Activated T-helper 9 cell treated with anti-CD3 and anti-CD28 coated beads, Interleukin-2, amount 50 U/mL, for 16 hours (primary cell): Measurements from ENCODE around the gene PLA2G4B.

Experiments used
- DNase-seq: peaks from one replicate; pipeline ENCODE4 v3.0.0-alpha.2; 2020; ENCODE audit warnings: low read depth

The PLA2G4B gene

GRCh38 chr15:41838400-41838897 lies at the start of gene PLA2G4B:
TSS of gene PLA2G4B (plus strand) at chr15:41838847. CDS start at chr15:41838914, 67 bp downstream.
- no peak for DNase-seq

DNA sequence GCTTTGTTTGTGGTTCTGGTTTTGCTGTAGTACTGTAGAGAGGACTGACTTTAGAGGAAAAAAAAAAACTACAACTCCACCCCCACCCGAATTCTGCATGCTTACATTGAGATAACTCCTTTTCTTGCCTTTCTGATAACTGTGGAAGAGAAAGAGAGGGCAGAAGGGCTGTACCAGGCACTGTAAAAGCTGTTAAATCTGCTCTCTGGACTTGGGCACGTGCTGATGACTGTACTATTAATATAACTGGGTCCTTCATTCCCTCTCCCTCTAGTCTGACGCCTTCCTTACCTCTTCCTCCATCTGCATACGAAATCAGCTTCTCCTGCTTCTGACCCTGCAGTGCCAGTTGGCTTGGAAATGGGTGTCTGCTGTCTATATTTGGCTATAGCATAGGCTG lies 49.4 kb upstream of the PLA2G4B start:
- DNase-seq = no peak

GRCh38 chr15:41789662-41790061 lies 49.0 kb upstream of the PLA2G4B start:
- DNase-seq = no peak

DNA sequence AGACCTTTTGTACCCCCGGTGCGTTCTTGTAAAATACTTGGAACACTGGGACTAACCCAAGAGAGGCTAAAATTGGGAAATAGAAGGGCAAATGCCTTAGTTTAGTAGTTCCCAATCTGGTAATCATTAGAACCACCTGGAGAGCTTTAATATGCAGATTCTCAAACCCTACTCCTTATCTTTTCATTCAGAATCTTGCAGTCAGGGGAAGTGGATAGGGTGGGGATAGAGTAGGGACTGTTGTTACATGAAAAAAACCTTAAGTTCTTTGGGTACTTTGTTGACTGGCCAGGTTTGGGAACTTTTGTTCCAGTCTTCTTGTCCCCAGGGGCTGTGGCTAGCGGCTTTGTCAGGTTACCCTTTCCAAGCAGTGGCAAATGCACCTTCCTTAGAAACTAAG lies 48.5 kb upstream of the PLA2G4B start:
- DNase-seq = no peak

GRCh38 chr15:41790756-41791546 lies 47.7 kb upstream of the PLA2G4B start:
- no peak for DNase-seq

DNA sequence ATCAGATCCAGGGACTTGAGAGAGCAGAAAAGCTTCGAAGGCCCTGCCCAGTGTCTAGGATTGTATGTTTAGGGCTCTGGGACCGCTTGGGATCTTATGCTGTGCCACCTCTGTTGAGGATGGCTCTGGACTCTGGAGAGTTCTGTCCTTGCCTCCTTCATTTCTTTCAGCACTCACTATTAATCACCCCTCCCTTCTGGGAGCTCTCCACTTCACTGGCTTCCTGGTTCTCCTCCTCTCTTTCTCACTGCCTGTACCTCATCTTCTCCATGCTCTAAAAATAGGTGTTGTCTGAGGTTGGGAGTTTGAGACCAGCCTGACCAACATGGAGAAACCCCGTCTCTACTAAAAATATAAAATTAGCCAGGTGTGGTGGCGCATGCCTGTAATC lies 47.1 kb upstream of the PLA2G4B start:
- DNase-seq = no peak

GRCh38 chr15:41792000-41792637 lies 46.5 kb upstream of the PLA2G4B start:
- DNase-seq = no peak

DNA sequence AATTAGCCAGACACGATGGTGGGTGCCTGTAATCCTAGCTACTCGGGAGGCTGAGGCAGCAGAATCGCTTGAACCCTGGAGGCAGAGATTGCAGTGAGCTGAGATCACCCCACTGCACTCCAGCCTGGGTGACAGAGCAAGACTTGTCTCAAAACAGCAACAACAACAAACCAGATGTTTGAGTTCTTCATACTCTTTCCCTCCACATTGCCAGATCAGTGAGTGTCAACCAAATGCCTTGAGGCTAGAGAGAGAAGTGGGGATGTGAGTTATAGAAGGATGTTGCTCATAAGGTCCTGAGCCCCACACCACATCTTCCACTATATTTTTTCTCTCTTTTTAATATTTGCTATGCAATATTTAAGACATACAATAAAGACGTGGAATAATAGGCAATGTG lies 44.6 kb upstream of the PLA2G4B start:
- DNase-seq = no peak

DNA sequence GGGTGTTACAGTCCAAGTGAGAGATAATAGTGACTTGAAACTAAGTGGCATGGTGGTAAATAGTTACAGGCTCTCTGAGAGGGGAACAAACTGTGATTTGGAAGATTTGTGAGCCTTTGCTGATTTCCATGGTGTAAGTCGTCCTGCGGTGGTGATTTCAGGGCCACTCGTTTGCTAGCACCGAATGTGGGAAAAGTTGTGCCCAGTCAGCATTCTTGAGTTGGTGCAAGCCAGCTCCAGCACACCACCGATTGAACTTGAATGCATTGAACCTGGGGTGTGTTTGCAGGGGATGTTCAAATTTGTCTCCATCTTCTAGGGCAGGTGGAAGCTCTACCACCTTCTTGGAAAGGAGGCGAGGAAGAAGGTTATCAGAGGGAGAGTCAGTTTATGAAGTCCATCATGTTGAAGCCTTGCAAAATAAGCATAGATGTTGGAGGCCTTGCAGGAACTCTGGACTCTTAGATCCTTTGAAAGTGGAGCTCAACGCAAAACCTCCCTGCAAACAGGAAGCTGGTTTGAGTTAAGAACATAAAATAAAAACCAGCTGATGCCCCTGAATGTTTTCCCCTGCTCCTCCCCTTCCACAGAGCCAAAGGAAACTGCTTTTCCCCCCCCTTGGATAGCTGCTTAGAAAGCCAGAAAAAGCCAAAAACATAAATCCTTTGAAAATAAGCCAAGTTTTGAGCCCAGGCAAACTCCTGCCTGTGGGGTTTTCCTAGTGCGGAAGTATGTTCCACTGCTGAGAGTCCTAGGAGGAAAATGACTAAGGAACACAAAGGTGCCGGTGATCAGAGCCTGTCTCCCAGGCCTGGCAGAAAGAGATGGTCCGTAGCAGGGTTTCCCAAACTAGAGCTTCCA lies 42.4 kb upstream of the PLA2G4B start:
- DNase-seq = no peak

- DNase-seq = no peak
Measured at GRCh38 chr15:41797201-41797944, 41.3 kb upstream of the PLA2G4B start.

DNA sequence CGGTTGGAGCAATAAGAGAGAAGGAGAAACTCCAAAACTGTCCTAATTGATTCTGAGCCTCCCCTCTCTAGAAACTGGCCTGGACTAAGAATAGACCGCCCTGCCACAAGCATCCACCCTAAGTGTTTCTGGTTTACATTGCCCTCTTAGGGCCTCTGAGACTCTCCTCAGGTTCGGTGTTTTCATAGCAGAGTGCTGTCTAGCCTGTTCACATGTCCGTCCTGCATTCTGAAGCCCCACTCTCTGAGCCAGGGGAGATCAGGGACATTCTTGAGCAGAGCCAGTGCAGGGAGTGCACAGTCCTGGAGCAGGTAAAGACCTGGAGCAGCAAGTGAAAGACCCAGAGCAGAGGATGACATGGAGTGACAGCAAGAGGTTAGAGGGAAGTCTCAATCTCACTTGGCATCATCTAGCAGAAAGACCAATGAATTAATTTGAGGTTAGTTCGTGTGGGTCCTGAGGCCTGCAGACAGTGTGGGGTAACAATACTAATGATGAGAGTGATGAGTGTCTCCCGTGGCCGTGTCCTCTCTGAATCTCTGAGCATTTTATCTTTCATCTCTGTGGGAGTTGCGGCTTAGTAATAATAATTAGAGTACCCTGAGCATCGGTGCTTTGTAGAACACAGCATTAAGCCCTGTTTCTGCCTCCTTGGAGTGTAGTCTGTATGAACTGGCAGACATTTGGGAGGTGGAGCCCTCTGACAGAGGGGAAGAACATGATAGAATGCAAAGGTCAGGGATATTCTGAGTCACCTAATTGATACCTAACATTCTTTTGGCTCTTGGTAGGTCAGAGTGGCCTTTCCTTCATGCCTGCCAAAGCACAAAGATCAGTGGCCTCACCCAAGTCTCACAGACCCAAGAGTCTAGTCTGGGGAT lies 39.8 kb upstream of the PLA2G4B start:
- no peak for DNase-seq

DNA sequence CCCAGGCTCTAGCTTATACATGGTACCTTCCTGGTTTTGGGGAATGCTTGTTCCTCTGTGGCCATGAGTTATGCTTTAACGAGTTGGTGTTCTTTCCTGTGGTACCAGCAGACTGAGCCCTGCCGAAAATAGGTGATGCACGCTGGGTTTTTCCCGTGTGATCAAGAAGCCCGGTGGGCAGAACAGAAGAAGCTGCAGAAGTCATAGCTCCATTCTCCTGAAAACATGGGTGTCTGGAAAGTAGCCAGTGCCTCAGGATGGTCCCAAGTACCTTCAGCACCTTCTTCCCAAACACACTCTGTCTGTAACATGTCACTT lies 39.2 kb upstream of the PLA2G4B start:
- no peak for DNase-seq

- DNase-seq = no peak
Measured at GRCh38 chr15:41801185-41801584, 37.5 kb upstream of the PLA2G4B start.

DNA sequence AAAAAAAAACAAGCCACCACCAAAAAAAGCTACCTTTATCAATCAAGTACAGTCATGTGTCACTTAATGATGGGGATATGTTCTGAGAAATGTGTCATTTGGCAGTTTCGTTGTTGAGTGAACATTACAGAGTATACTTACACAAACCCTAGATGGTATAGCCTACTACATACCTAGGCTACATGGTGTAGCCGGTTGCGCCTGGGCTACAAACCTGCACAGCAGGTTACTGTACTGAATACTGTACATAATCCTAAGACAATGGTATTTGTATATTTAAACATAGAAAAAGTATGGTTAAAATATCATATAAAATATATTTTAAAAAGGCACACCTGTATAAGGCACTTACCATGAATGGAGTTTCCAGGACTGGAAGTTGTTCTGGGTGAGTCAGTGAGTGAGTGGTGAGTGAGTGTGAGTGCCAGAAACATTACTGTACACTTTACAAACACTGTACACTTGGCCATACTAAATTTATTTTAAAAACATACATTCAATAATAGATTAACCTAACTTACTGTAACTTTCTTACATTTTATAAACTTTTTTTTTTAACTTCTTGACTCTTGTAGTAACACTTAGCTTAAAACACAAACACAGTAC lies 36.7 kb upstream of the PLA2G4B start:
- DNase-seq = no peak

- no peak for DNase-seq
Measured at GRCh38 chr15:41804361-41804760, 34.3 kb upstream of the PLA2G4B start.

DNA sequence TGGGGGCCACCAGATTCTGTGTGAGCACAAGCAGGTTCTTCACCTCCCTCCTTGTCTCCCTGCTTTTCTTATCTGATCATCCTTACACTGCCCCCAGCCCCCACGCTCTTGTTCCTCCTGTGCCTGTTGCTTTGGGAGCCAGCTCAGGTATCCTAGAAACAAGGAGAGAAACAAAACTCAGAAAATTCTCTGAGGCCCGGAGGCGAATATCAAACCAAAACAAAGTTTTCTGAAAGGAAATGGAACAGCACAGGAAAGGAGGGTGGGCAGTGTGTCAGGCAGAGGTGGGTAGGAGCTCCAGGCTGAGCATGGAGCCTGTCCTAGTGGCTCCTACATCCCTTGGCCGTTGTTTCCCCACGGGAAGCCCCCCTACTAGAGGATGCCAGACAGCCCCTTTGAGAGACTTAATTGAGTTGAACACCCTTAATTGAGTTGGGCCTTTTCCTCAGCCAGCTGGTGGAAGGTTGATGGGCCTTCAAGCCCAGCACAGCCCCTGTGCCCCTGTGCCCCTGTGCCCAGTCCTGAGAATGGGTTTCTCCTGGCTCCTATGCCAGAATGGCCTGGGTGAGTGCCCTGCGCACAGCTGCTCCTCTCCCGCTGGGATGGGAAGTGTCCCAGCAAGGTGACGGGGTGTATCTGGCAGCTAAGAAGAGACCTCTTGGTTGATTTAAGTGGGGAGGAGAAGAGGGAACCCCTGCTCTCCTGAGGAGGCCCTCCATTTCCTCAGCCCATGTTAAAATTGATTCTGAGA lies 33.6 kb upstream of the PLA2G4B start:
- no peak for DNase-seq

- no peak for DNase-seq
Measured at GRCh38 chr15:41805711-41806110, 32.9 kb upstream of the PLA2G4B start.

DNA sequence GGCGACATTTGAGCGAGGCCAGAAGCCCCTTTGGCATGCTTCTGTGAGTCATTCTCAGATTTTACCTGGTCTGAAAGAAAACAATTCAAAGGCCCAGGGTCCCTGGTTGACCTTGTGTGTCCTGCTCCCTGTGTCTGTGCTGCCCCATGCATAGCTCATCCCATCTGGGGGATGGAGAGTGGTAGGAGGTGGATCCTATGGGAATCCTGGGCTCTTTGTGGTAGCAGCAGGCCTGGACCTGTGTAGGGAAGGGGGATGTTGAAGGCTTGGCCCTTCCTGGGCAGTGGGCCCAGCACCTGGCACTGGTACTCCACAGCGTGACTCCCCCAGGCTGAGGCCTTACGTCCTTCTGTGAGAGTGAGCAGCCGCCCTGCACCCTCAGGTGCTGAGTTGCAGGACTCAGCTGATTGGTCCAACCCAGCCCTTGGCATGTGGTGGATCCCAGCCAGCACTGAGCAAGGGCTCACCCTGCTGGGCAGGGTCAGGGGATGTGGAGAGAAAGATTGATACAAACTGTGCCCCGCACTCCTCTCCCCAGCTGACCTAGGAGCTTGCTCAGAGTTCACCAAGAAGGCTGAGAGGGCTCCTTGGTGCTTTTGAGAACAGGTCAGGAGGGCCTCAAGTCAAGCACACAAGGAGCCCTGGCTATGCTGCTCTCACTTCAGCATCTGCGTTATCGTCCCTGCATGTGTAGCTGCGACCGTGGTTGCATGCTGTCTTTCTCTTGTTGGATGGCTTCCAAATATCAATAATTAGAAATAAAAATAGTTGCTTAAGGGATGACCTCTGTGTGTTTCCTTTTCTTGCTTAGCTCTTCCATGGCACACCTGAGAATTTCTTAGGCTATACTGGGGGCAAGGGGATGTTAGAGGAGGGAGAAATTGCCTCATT lies 32.1 kb upstream of the PLA2G4B start:
- no peak for DNase-seq

- DNase-seq = no peak
Measured at GRCh38 chr15:41809121-41809520, 29.5 kb upstream of the PLA2G4B start.
